GM21515 (cell line): ENCODE measurements around the gene JPH2.

Experiments used
- ATAC-seq: cut with Tn5 transposase; IDR thresholded peaks from one replicate; pipeline ENCODE4 v1.9.1; 2021; ENCODE audit not compliant: unreplicated experiment

The JPH2 gene

DNA sequence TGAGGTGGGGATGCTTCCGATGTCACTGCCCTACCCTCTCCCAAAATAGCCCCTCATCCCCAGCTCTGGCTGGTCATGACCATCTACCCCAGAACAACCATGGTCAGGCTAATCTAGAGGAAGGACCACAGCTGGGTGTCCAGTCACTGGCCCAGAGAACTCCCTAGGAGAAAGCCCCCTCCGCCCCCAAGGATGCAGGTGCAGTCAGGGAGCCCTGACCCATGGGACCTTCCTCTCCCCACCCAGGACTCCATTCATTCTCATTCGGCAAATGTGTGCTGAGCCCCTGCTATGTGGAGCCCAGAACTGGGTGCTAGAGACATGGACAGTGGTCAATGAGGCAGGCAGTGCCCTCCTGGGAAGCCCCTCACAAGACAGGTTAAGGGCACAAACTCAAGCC lies 60.5 kb downstream of the JPH2 start:
- no peak for ATAC-seq

DNA sequence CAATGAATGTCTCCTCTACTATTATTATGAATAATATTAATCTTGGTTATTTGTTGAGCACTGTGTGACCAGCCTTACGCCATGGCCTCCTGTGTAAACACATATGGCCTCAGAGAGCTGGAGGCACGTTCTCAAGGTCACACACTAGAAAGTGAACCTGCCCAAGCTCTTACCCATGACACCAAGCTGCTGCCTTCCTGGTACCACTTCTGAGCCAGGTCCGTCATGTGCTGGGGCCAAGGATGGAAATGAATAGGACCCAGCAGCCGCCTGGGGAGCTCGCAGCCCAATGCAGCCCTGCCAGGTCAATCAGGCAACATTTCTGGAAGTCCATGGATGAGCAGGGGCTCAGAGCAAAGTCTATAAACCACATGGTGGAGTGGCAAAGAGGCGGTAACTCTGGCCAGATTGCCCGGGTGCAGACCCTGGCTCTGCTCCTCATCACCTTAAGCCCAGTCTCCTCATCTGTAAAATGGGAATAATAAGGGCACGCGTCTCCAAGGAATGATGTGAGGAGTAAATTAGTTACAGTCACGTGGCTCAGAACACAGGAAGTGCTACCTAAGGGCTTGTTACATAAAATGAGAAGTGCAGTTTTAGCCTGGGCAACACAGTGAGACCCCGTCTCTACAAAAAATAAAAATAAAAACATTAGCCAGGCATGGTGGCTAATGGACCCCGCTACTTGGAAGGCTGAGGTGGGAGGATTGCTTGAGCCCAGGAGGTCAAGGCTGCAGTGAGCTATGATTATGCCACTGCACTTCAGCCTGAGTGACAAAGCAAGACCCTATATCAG lies 61.5 kb downstream of the JPH2 start:
- no peak for ATAC-seq

- ATAC-seq: no peak
Observed at GRCh38 chr20:44123874-44124535, 63.0 kb downstream of the JPH2 start.

DNA sequence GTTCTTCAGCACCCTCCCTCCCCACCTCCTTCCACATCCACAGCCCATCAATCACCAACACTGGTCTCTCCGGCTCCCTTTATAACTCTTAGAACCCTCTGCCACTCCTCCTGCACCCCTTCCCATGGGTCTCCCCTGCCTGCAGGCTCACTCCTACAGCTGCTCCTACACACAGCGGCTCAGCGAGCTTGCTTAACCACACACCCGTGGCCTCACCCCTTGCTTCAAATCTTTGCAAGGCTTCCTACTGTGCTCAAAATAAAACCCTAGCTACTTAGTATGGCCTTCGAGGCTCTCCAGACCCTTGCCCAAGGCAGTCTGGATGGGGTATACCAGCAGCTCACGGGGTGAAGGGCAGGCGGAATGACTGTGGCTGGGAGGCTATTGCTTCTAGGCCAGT lies 63.7 kb downstream of the JPH2 start:
- no peak for ATAC-seq

GRCh38 chr20:44120676-44121425 lies 66.1 kb downstream of the JPH2 start:
- ATAC-seq: no peak

DNA sequence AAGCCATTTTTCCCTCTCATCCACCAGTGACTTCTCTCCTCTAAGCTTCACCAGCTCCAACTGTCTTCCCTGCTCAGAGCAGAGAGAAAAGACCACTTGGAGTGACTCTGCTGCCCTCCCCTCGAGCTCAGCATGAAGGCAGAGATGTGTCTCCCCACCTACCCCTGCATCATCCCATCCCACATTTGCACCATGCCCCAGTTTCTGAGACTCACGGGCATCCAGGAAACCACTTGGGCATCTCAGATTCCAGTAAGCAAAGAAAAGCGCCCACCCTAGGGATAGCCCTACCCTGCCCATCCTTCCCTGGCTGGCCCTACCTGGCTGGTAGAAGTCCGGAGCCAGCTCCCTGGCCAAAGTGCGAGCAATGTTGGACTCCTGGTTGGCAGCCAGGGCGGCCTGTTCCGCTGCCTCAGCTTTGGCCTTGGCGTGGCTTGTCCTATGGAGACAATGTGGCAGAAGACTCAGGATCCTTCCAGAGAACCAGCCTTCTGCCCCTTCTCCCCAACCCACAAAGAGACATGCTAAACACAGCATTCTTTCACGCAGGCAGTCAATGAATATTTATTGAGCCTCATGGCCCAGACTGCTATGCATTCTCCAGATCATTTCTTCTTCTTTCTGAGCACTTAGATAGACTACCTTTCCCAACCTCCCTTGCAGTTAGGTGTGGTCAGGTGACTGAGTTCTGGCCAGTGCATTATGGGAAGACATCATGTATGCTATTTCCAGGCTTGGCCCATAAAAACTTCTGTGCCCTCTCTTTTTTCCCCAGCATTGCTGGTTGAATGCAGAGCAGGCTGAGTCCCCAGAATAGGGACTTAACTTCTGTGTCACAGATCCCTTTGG lies 68.6 kb downstream of the JPH2 start:
- no peak for ATAC-seq

DNA sequence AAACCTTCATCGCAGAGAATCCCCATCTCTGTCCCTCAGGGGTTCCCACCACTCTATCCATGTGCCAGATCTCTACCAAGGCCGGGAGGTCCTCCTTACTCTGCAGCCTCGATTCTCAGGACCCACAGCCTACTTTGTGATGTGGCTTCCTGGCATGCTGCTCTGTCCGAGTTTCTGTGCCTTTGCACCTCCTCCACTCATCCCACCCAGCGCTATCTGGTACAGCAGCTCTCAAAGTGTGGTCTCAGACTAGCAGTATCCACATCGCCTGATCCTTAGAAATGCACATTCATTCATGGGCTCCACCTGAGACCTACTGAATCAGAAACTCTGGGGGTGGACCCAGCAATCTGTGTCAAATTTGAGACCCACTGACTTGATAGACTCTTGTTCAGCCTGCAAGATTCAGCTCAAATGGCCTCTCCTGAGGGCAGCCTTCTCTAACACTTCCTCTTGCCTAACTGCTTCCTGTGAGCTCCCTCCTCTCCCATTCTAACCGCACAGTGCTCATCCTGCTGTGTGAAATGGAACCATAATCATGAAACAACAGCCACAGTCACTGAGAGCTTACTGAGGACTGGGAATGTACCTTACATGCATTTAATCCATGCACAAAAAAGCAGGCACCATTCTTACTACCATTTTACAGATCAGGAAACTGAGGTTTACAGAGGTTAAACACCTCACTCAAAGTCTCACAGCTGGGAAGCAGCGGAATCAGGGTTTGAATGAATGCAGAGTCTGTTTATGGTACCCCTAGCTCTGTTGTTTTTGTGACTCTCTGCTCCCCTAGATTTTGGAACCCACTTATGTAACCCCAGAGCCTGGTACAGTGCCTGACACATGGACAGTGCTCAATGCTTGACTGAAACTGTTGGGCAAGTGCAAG lies 69.4 kb downstream of the JPH2 start:
- no peak for ATAC-seq

DNA sequence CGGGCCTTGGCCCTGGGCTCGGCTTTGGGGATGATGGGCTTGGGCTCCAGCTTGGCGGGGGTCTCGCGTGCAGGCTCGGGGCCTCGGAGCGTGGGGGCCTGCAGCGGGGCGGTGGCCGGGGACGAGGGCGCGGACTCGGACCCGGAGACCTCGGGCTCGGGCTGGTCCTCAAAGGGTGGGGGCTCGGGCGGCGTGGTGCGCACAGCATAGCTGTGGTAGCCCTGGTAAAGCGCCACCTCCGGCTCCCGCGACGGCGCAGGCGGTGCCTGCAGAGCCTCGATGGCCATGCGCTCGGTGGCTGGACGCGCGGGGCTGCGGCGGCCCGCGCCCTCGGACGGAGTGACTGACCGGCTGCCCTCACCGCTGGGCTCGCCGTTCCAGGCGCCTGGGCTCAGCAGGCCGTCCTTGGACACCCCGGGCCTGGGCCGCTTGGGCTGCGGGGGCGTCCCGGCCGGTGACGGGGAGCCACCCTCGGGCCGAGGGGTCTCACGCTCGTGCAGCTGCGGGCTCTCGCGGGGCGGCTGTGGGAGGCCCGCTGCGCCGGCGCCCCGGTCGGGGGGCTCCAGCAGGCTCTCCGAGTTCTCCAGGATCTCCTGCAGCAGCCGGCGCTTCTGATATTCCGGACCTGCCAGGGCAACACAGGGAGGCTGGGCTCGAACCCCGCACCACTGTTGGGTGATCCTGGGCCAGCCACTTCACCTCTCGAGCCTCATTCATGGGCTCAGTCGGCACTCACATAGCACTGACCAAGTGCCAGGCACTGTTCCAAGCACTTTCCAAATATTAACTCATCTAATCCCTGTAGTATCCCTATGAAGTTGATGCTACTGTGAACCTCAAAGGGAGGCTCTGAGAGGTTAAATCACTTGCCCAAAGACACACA lies 71.0 kb downstream of the JPH2 start:
- no peak for ATAC-seq

DNA sequence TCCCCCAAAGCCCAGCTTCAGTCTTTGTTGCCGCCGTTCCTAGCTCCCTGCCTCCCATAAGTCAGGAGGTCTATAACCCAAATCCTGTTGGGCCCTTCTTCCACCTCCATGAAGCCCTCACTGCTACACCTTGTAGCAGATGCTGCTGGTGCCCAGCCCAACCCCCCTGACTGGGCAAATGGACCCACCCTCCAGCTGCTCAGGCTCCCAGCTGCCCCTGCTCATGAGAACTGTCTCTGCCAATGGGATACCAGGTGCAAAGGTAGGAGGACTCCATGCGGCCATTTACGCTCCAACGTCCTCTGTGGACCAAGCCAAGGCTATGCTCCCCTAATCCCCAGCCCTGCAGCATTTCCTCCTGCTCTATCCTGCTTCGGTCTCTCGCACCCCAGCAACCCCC lies 71.8 kb downstream of the JPH2 start:
- ATAC-seq: no peak

DNA sequence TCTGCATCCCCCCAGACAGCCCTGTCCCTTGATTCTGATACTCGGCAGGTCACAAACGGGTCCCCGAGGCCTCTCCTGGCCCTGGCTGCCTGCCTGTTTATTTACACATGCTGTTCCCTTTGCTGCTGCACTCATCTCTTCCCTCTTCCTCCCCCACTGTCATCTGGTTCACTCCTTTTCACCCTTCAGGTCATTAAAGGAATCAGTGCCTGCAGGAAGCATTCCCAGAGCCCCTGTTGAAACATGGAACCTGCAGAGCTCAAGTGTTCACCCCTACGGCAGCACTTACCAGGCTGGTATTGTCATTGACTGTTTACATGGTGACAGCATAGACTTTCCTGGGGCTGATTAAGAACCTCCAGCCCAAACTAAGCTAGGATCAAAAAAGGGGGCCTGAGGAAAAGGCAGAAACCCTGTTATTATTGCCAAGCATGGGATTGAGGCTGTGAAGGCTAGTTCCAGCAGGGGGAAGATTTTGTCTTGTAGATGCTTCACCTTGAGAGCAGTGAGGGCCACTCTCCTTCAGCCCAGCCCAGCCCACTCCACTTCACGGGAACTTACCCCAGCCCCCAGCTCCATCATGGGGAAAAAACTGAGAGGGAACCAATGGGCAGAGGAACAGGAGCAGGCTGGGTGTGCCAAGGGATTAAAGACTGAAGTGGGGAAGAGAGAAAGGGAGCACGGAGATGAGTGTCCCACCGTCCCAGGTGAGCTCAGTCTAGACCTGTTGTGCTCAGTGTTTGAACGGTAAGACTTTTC lies 73.2 kb downstream of the JPH2 start:
- ATAC-seq: no peak

DNA sequence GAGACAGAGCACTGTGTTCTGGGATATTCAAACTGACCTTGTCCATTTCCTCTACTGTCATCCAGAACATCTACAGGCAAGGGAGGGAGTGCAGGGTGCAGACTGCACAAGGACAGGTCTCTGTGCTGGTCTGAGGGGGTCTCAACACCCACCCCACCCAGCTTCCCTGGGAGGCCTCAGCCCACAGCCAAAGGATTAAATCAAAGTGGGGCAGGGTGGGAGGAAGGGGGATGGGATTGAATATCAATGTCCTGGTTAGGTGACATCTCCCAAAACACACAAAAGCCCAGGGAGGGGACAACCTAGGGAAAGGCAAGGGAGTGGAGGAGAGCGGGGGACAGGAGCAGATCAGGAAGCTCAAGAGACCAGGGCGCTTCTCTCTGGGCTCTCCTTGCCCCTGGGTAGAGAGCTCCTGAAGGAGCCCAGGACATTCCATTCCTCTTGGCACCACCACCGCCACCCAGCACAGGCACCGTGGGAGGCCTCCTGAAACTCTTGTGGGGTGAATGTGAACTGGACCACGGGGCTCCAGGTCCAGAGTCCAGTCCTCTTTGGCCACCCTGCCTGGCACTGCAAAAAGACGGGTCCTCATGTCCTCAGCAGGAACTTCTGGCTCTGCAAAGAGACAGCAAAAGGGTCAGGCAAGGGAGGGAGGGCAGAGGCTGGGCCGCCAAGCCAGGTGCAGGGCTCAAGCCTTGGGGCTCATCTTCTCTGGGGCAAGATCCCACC lies 73.9 kb downstream of the JPH2 start:
- ATAC-seq: no peak

DNA sequence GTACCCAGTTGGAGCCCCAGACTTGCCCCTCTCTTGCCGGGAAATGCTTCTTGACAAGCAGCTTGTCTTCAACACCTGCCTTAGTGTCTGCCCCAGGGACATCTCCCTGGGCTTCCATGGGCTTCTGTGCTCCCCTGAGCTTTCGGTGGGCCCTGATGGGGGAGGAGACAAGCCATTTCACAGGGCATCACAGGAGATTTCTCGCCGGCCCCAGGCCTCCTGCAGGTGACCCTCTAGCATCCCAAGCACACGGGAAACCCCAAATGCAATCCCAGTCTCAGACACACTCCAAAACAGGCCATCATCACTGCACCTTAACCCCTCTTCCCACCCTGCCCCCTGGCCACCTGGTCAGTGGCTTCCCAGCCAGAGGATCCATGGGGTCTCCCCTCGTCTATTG lies 74.5 kb downstream of the JPH2 start:
- ATAC-seq: no peak

DNA sequence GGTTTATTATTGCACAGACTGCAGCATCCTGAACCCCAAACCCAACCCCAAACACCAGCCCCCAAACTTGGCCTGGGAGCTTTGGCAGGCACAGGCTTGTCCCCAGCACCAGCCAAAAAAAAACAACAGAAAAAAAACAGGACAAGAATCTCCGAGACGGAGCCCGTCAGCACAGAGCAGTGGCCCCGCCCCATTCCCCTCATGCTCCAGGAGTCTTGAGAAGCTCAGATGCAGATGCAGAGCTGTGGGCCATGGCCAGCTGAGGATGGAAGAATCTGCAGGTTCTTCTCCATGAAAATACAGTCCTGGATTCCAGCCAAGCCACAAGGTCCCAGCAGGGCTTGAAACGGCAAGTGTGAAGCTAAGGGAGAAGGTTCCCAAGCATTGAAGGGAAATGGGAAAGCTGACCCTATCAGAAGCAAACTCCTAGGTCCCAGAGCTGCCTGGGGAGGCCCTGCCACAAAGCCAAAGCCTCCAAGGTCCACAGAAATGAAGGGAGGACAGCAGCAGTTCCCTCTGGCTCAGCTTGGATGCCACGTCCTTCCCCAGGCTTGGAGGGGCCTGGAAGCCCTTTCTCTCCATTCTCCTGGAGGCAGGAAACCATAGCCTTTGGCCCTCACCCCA lies 75.2 kb downstream of the JPH2 start:
- ATAC-seq: no peak

GRCh38 chr20:44110816-44111568 lies 76.0 kb downstream of the JPH2 start:
- ATAC-seq: no peak

- ATAC-seq: no peak
Observed at GRCh38 chr20:44109951-44110361, 77.0 kb downstream of the JPH2 start.

- no peak for ATAC-seq
Observed at GRCh38 chr20:44106615-44107014, 80.4 kb downstream of the JPH2 start.
